ENCODE results near the gene RGS19. TPM values are rescaled to one million over a fixed set of nuclear protein-coding genes. Genes with fewer than 3 reads are reported as not detected.

RGS19 gene
- polyA plus RNA-seq, 1 donor (not counting 4 experiments of a cell fraction or from before 2014, with no cell fraction given): 11.8 TPM

DNA sequence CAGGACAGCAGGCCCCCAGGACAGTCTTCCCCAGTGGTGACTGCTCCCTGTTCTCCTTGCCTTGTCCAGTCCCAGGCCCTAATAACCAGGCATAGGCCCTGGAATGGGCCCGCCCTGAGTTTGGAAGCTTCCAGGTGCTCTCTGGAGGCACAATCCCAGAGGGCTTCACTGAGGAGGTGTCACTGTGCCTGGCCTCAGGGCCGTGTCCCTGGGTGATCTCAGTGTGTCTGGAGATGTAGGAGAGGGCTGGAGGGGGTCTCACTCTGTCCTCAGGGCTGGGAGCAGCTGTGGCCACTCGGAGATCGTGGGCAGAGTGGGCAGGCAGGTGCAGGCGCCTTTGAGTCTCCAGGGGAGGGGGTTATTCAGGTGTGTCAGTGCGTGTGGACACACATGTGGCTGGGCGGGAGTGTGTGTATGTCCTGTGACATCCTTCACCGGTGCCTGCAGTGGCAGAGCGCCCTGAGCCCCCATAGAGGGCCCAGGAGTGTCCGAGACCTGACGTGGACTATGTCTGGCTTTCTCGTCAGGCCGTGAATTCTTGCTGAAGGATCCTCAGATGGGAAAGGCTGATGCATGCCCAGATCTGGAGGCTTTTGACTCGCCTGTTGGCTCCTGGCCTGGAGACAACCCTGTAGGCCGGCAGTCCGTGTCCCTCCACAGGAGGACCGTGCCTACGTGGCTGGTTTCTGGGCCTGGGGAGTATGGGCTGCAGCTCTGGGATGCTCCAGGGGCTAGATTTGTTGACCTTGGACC, 33.5 kb upstream of the RGS19 start:
- FAIRE-seq (no peak), DNase-seq (ENCODE audit: low read depth, low spot score) (no peak)
- H3K4me2 ChIP-seq (ENCODE audit: control insufficient read depth, extremely low read depth, insufficient read depth, low read depth, low read length): no peak overlapping the region
- H4K20me1 ChIP-seq (ENCODE audit: control insufficient read depth, extremely low read depth, insufficient read depth, low read length): no peaks in the 10 kb centered on the region
- H3K27me3 ChIP-seq (ENCODE audit: control insufficient read depth, extremely low read depth, insufficient read depth, low read length): peaks cover 3% of the 10 kb centered on the region
- dilution Hi-C loops (cut with MboI; ENCODE audit: extremely low pct_ligation_motif_present, low sequenced_read_pairs): no loop called here
- H3K27ac ChIP-seq (ENCODE audit: control insufficient read depth, insufficient read depth, low read length): no peak overlapping the region
- H3K9ac ChIP-seq (ENCODE audit: control insufficient read depth, extremely low read depth, insufficient read depth, low read length): no peak overlapping the region
- no peaks in the 10 kb centered on the region for H3K79me2 ChIP-seq (ENCODE audit: control insufficient read depth, insufficient read depth, low read length)
- H3K4me1 ChIP-seq (ENCODE audit: control insufficient read depth, extremely low read depth, insufficient read depth, low read length): no peaks in the 10 kb centered on the region
- H3K4me3 ChIP-seq (ENCODE audit: control insufficient read depth in 2 of 3, extremely low read depth in 1 of 3, insufficient read depth in 2 of 3, low read depth in 1 of 3, low read length in 3 of 3): no peak overlapping the region
- H3K9me3 ChIP-seq (ENCODE audit: control insufficient read depth, low read depth, low read length): no peaks in the 10 kb centered on the region
- TF ChIP-seq EZH2 (IDR thresholded peaks at IDR 0.05; ENCODE audit: low read length): no peak
- TF ChIP-seq, protein P1, sequence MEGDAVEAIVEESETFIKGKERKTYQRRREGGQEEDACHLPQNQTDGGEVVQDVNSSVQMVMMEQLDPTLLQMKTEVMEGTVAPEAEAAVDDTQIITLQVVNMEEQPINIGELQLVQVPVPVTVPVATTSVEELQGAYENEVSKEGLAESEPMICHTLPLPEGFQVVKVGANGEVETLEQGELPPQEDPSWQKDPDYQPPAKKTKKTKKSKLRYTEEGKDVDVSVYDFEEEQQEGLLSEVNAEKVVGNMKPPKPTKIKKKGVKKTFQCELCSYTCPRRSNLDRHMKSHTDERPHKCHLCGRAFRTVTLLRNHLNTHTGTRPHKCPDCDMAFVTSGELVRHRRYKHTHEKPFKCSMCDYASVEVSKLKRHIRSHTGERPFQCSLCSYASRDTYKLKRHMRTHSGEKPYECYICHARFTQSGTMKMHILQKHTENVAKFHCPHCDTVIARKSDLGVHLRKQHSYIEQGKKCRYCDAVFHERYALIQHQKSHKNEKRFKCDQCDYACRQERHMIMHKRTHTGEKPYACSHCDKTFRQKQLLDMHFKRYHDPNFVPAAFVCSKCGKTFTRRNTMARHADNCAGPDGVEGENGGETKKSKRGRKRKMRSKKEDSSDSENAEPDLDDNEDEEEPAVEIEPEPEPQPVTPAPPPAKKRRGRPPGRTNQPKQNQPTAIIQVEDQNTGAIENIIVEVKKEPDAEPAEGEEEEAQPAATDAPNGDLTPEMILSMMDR (optimal IDR thresholded peaks at IDR 0.05 in 1 of 3, IDR thresholded peaks at IDR 0.05 in 1 of 3, conservative IDR thresholded peaks at IDR 0.05 in 1 of 3; ENCODE audit: extremely low read depth in 1 of 3, insufficient read depth in 2 of 3, low read length in 3 of 3): no peak
- H3K9me1 ChIP-seq (ENCODE audit: control insufficient read depth, extremely low read depth, insufficient read depth, low read length): no peaks in the 10 kb centered on the region
- no peak overlapping the region for H2AFZ ChIP-seq (ENCODE audit: control insufficient read depth, low read length)
- H3K36me3 ChIP-seq (ENCODE audit: control insufficient read depth in 2 of 2, extremely low read depth in 1 of 2, insufficient read depth in 2 of 2, low read length in 2 of 2): no peaks in the 10 kb centered on the region

GRCh38 chr20:64111841-64112641, 32.7 kb upstream of the RGS19 start:
- peaks cover 3% of the 10 kb centered on the region for H3K27me3 ChIP-seq (ENCODE audit: control insufficient read depth, extremely low read depth, insufficient read depth, low read length)
- H2AFZ ChIP-seq (ENCODE audit: control insufficient read depth, low read length): no peak overlapping the region
- no peaks in the 10 kb centered on the region for H3K36me3 ChIP-seq (ENCODE audit: control insufficient read depth in 2 of 2, extremely low read depth in 1 of 2, insufficient read depth in 2 of 2, low read length in 2 of 2)
- no peaks in the 10 kb centered on the region for H4K20me1 ChIP-seq (ENCODE audit: control insufficient read depth, extremely low read depth, insufficient read depth, low read length)
- DNase-seq (ENCODE audit: low read depth, low spot score) (no peak), FAIRE-seq (no peak)
- no peak overlapping the region for H3K4me2 ChIP-seq (ENCODE audit: control insufficient read depth, extremely low read depth, insufficient read depth, low read depth, low read length)
- no peaks in the 10 kb centered on the region for H3K79me2 ChIP-seq (ENCODE audit: control insufficient read depth, insufficient read depth, low read length)
- H3K9me3 ChIP-seq (ENCODE audit: control insufficient read depth, low read depth, low read length): no peaks in the 10 kb centered on the region
- no peak overlapping the region for H3K4me3 ChIP-seq (ENCODE audit: control insufficient read depth in 2 of 3, extremely low read depth in 1 of 3, insufficient read depth in 2 of 3, low read depth in 1 of 3, low read length in 3 of 3)
- dilution Hi-C loops (cut with MboI; ENCODE audit: extremely low pct_ligation_motif_present, low sequenced_read_pairs): no loop called here
- TF ChIP-seq, protein P1 (optimal IDR thresholded peaks at IDR 0.05 in 1 of 3, IDR thresholded peaks at IDR 0.05 in 1 of 3, conservative IDR thresholded peaks at IDR 0.05 in 1 of 3; ENCODE audit: extremely low read depth in 1 of 3, insufficient read depth in 2 of 3, low read length in 3 of 3): no peak
- TF ChIP-seq EZH2 (IDR thresholded peaks at IDR 0.05; ENCODE audit: low read length): no peak
- no peak overlapping the region for H3K27ac ChIP-seq (ENCODE audit: control insufficient read depth, insufficient read depth, low read length)
- H3K9ac ChIP-seq (ENCODE audit: control insufficient read depth, extremely low read depth, insufficient read depth, low read length): no peak overlapping the region
- H3K4me1 ChIP-seq (ENCODE audit: control insufficient read depth, extremely low read depth, insufficient read depth, low read length): no peaks in the 10 kb centered on the region
- no peaks in the 10 kb centered on the region for H3K9me1 ChIP-seq (ENCODE audit: control insufficient read depth, extremely low read depth, insufficient read depth, low read length)
